ENCODE results near the gene RBP3. TPM values are rescaled to one million over a fixed set of nuclear protein-coding genes. Genes with fewer than 3 reads are reported as not detected.

Gene RBP3
- total and polyA plus RNA-seq, 2 donors from 2014 or later: not detected

DNA sequence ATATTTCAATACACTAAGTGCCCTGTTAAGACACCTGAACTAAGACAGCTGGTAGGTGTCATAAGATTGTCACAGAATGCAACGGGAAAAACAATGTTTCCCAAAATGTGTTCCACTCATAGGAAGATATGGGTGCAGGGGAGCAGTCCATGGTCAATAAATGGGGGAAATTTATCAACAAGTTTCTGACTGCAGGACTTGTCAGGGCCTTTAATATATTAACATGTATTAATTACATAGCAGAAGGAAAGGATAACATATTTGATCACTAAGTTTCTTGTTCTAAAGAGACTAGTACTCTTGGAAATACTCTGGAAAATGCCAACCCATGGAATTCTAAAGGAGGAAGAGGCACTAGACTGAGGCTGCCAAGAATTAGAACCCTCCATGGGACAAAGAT, 6.7 kb downstream of the RBP3 start:
- no peak overlapping the region for H3K27ac ChIP-seq (ENCODE audit: low read depth in 2 of 2, low read length in 2 of 2)
- FAIRE-seq (no peak), DNase-seq (no peak)
- intact Hi-C loops (cut with DNase I): no loop called here
- no peak overlapping the region for H3K9ac ChIP-seq (ENCODE audit: low read length in 3 of 3)
- no peaks in the 10 kb centered on the region for H3K4me1 ChIP-seq (ENCODE audit: control insufficient read depth in 2 of 3, insufficient read depth in 2 of 3, low read depth in 1 of 3, low read length in 3 of 3)
- H3K27me3 ChIP-seq (ENCODE audit: control insufficient read depth, insufficient read depth, low read length): no peaks in the 10 kb centered on the region
- no peak overlapping the region for H3K4me3 ChIP-seq (ENCODE audit: low read length in 3 of 3)
- H3K9me3 ChIP-seq (ENCODE audit: control insufficient read depth in 2 of 3, insufficient read depth in 1 of 3, low read length in 3 of 3): no peaks in the 10 kb centered on the region
- TF ChIP-seq, protein P1, sequence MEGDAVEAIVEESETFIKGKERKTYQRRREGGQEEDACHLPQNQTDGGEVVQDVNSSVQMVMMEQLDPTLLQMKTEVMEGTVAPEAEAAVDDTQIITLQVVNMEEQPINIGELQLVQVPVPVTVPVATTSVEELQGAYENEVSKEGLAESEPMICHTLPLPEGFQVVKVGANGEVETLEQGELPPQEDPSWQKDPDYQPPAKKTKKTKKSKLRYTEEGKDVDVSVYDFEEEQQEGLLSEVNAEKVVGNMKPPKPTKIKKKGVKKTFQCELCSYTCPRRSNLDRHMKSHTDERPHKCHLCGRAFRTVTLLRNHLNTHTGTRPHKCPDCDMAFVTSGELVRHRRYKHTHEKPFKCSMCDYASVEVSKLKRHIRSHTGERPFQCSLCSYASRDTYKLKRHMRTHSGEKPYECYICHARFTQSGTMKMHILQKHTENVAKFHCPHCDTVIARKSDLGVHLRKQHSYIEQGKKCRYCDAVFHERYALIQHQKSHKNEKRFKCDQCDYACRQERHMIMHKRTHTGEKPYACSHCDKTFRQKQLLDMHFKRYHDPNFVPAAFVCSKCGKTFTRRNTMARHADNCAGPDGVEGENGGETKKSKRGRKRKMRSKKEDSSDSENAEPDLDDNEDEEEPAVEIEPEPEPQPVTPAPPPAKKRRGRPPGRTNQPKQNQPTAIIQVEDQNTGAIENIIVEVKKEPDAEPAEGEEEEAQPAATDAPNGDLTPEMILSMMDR (IDR thresholded peaks at IDR 0.05; ENCODE audit: borderline replicate concordance, extremely low read depth, insufficient read depth): no peak
- no peaks in the 10 kb centered on the region for H3K36me3 ChIP-seq (ENCODE audit: control insufficient read depth in 2 of 3, insufficient read depth in 3 of 3, low read length in 3 of 3)

GRCh38 chr10:47356708-47357107, 8.5 kb downstream of the RBP3 start:
- Histone ChIP-seq H3K36me3 (ENCODE audit: control insufficient read depth in 2 of 3, insufficient read depth in 3 of 3, low read length in 3 of 3) (no peaks in the 10 kb centered on the region), H3K9ac (ENCODE audit: low read length in 3 of 3) (no peak overlapping the region), H3K4me3 (ENCODE audit: low read length in 3 of 3) (no peak overlapping the region), H3K27me3 (ENCODE audit: control insufficient read depth, insufficient read depth, low read length) (no peaks in the 10 kb centered on the region), H3K4me1 (ENCODE audit: control insufficient read depth in 2 of 3, insufficient read depth in 2 of 3, low read depth in 1 of 3, low read length in 3 of 3) (no peaks in the 10 kb centered on the region), H3K9me3 (ENCODE audit: control insufficient read depth in 2 of 3, insufficient read depth in 1 of 3, low read length in 3 of 3) (no peaks in the 10 kb centered on the region), H3K27ac (ENCODE audit: low read depth in 2 of 2, low read length in 2 of 2) (no peak overlapping the region)
- DNase-seq (no peak), FAIRE-seq (no peak)
- intact Hi-C loops (cut with DNase I): no loop called here
- TF ChIP-seq, protein P1 (IDR thresholded peaks at IDR 0.05; ENCODE audit: borderline replicate concordance, extremely low read depth, insufficient read depth): no peak

GRCh38 chr10:47357131-47357582, 9.0 kb downstream of the RBP3 start:
- H3K9me3 ChIP-seq (ENCODE audit: control insufficient read depth in 2 of 3, insufficient read depth in 1 of 3, low read length in 3 of 3): no peaks in the 10 kb centered on the region
- no peak for FAIRE-seq
- peak in 1 of 5 donors; percentile 56 for DNase-seq
- no peaks in the 10 kb centered on the region for H3K4me1 ChIP-seq (ENCODE audit: control insufficient read depth in 2 of 3, insufficient read depth in 2 of 3, low read depth in 1 of 3, low read length in 3 of 3)
- intact Hi-C loops (cut with DNase I): no loop called here
- no peak overlapping the region for H3K27ac ChIP-seq (ENCODE audit: low read depth in 2 of 2, low read length in 2 of 2)
- TF ChIP-seq, protein P1 (IDR thresholded peaks at IDR 0.05; ENCODE audit: borderline replicate concordance, extremely low read depth, insufficient read depth): no peak
- no peaks in the 10 kb centered on the region for H3K27me3 ChIP-seq (ENCODE audit: control insufficient read depth, insufficient read depth, low read length)
- H3K9ac ChIP-seq (ENCODE audit: low read length in 3 of 3): no peak overlapping the region
- H3K36me3 ChIP-seq (ENCODE audit: control insufficient read depth in 2 of 3, insufficient read depth in 3 of 3, low read length in 3 of 3): no peaks in the 10 kb centered on the region
- no peak overlapping the region for H3K4me3 ChIP-seq (ENCODE audit: low read length in 3 of 3)

DNA sequence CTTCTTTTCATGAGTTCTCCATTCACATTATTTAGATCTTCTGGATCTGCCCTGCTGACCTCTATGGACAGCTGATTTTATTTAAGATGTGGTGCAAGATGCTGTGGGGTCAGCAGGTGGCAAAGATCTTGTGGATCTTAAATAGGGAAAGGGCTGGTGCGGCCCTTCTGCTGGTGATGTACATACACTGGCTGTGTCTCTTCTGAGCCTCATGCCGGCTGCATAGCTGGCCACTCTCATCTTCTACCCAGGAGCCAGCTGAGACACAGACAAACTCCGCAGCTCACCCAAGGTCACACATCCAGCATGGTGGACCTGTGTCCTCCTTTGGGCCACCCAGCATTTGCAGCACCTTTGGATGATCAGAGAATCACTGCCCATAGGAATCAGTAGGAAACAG, 9.7 kb downstream of the RBP3 start:
- no peaks in the 10 kb centered on the region for H3K36me3 ChIP-seq (ENCODE audit: control insufficient read depth in 2 of 3, insufficient read depth in 3 of 3, low read length in 3 of 3)
- no peak overlapping the region for H3K27ac ChIP-seq (ENCODE audit: low read depth in 2 of 2, low read length in 2 of 2)
- FAIRE-seq (no peak), DNase-seq (peak in 1 of 5 donors; percentile 4)
- H3K27me3 ChIP-seq (ENCODE audit: control insufficient read depth, insufficient read depth, low read length): no peaks in the 10 kb centered on the region
- H3K4me1 ChIP-seq (ENCODE audit: control insufficient read depth in 2 of 3, insufficient read depth in 2 of 3, low read depth in 1 of 3, low read length in 3 of 3): no peaks in the 10 kb centered on the region
- no peak overlapping the region for H3K9ac ChIP-seq (ENCODE audit: low read length in 3 of 3)
- intact Hi-C loops (cut with DNase I): no loop called here
- no peak overlapping the region for H3K4me3 ChIP-seq (ENCODE audit: low read length in 3 of 3)
- no peaks in the 10 kb centered on the region for H3K9me3 ChIP-seq (ENCODE audit: control insufficient read depth in 2 of 3, insufficient read depth in 1 of 3, low read length in 3 of 3)
- TF ChIP-seq, protein P1 (IDR thresholded peaks at IDR 0.05; ENCODE audit: borderline replicate concordance, extremely low read depth, insufficient read depth): no peak

Measured in kidney (tissue), 14 donors.